Measurements from ENCODE around the gene CALML3. TPM values are rescaled to one million over a fixed set of nuclear protein-coding genes. Genes with fewer than 3 reads are reported as not detected.

Gene CALML3
- total and polyA plus RNA-seq, 2 donors (not counting 3 experiments of a cell fraction or from before 2014, with no cell fraction given): not detected

GRCh38 chr10:5493691-5494090, 31.1 kb upstream of the CALML3 start:
- Histone ChIP-seq H3K9me3 (replicated peaks; ENCODE audit: control insufficient read depth, insufficient read depth, low read length) (no peaks in the 10 kb centered on the region), H3K9ac (replicated peaks; ENCODE audit: extremely low read depth, insufficient read depth, low read length) (no peak overlapping the region), H3K27ac (ENCODE audit: insufficient read depth, low read depth, low read length) (no peak overlapping the region), H3K36me3 (ENCODE audit: control insufficient read depth in 2 of 2, extremely low read depth in 1 of 2, insufficient read depth in 2 of 2, low read length in 2 of 2) (no peaks in the 10 kb centered on the region), H3K9me1 (replicated peaks; ENCODE audit: control insufficient read depth, extremely low read depth, insufficient read depth, low read length) (no peaks in the 10 kb centered on the region), H3K4me2 (ENCODE audit: insufficient read depth, low read length) (no peak overlapping the region), H3K4me3 (replicated peaks in 1 of 3; ENCODE audit: insufficient read depth in 1 of 3, low read depth in 1 of 3, low read length in 3 of 3) (no peak overlapping the region), H3K27me3 (ENCODE audit: control insufficient read depth in 2 of 2, insufficient read depth in 2 of 2, low read length in 2 of 2) (no peaks in the 10 kb centered on the region), H3K4me1 (ENCODE audit: control insufficient read depth, extremely low read depth, insufficient read depth, low read length) (no peaks in the 10 kb centered on the region), H2AFZ (ENCODE audit: low read depth, low read length) (no peak overlapping the region), H4K20me1 (replicated peaks; ENCODE audit: control insufficient read depth, extremely low read depth, insufficient read depth, low read length) (no peaks in the 10 kb centered on the region), H3K79me2 (ENCODE audit: control insufficient read depth, insufficient read depth, low read length) (no peaks in the 10 kb centered on the region)
- BruUV-seq (replicated peaks): no TSS peak
- dilution Hi-C loops (cut with MboI; ENCODE audit: extremely low pct_ligation_motif_present, low sequenced_read_pairs) (no loop called here), intact Hi-C loops (cut with micrococcal nuclease) (no loop called here)
- CTCF ChIA-PET: no interaction called here
- FAIRE-seq (no peak), DNase-seq (ENCODE audit: low read depth, low spot score) (no peak)
- TF ChIP-seq EZH2 (IDR thresholded peaks at IDR 0.05; ENCODE audit: borderline replicate concordance, low read depth, low read length, severe bottlenecking) (no peak), POLR2A (IDR thresholded peaks at IDR 0.05; ENCODE audit: low read depth, low read length) (no peak)
- POLR2A ChIA-PET: no interaction called here

GRCh38 chr10:5494611-5495010, 30.1 kb upstream of the CALML3 start:
- Histone ChIP-seq H3K27ac (ENCODE audit: insufficient read depth, low read depth, low read length) (no peak overlapping the region), H3K9ac (replicated peaks; ENCODE audit: extremely low read depth, insufficient read depth, low read length) (no peak overlapping the region), H3K79me2 (ENCODE audit: control insufficient read depth, insufficient read depth, low read length) (no peaks in the 10 kb centered on the region), H3K9me1 (replicated peaks; ENCODE audit: control insufficient read depth, extremely low read depth, insufficient read depth, low read length) (no peaks in the 10 kb centered on the region), H2AFZ (ENCODE audit: low read depth, low read length) (no peak overlapping the region), H3K4me2 (ENCODE audit: insufficient read depth, low read length) (no peak overlapping the region), H3K9me3 (replicated peaks; ENCODE audit: control insufficient read depth, insufficient read depth, low read length) (no peaks in the 10 kb centered on the region), H3K4me3 (replicated peaks in 1 of 3; ENCODE audit: insufficient read depth in 1 of 3, low read depth in 1 of 3, low read length in 3 of 3) (no peak overlapping the region), H3K4me1 (ENCODE audit: control insufficient read depth, extremely low read depth, insufficient read depth, low read length) (no peaks in the 10 kb centered on the region), H3K36me3 (ENCODE audit: control insufficient read depth in 2 of 2, extremely low read depth in 1 of 2, insufficient read depth in 2 of 2, low read length in 2 of 2) (no peaks in the 10 kb centered on the region), H3K27me3 (ENCODE audit: control insufficient read depth in 2 of 2, insufficient read depth in 2 of 2, low read length in 2 of 2) (no peaks in the 10 kb centered on the region), H4K20me1 (replicated peaks; ENCODE audit: control insufficient read depth, extremely low read depth, insufficient read depth, low read length) (no peaks in the 10 kb centered on the region)
- CTCF ChIA-PET: interaction anchor here (0.9 to 1.8 kb wide), 2 partner anchors 17 to 129 kb away, joined by 3 to 6 read pairs; no protein-coding TSS in a partner anchor
- dilution Hi-C loops (cut with MboI; ENCODE audit: extremely low pct_ligation_motif_present, low sequenced_read_pairs): no loop called here
- intact Hi-C loops (cut with micrococcal nuclease): no loop called here
- POLR2A ChIA-PET: interaction anchor here (0.5 kb wide), 1 partner anchor 65 kb away, joined by 3 read pairs; no protein-coding TSS in a partner anchor
- BruUV-seq (replicated peaks): no TSS peak
- no peak for TF ChIP-seq FOS (IDR thresholded peaks at IDR 0.05; ENCODE audit: borderline replicate concordance, insufficient read depth, low read length)
- TF ChIP-seq MAX (IDR thresholded peaks at IDR 0.05; ENCODE audit: insufficient read depth, insufficient read length): no peak
- no peak for TF ChIP-seq CTCF (IDR thresholded peaks at IDR 0.05; ENCODE audit: extremely low read depth in 1 of 2, insufficient read depth in 1 of 2, low read depth in 1 of 2, low read length in 2 of 2)
- no peak for TF ChIP-seq POLR2AphosphoS5 (IDR thresholded peaks at IDR 0.05; ENCODE audit: insufficient read depth, low read depth, low read length)
- TF ChIP-seq EZH2 (IDR thresholded peaks at IDR 0.05; ENCODE audit: borderline replicate concordance, low read depth, low read length, severe bottlenecking): no peak
- TF ChIP-seq MYC (IDR thresholded peaks at IDR 0.05; ENCODE audit: low read depth, low read length): no peak
- no peak for TF ChIP-seq GATA2 (IDR thresholded peaks at IDR 0.05; ENCODE audit: insufficient read depth, insufficient read length, low read depth, low read length)
- no peak for DNase-seq (ENCODE audit: low read depth, low spot score)
- no peak for FAIRE-seq
